Heart right ventricle (tissue), 16 donors: ENCODE results near the gene SERPINE1. TPM values are rescaled to one million over a fixed set of nuclear protein-coding genes. Genes with fewer than 3 reads are reported as not detected.
A peak's percentile ranks its signal among the peaks of the same experiment; 100 is the strongest.

Source experiments
- ATAC-seq, 8 donors: fragments of 200-7000 bp; cut with Tn5 transposase; one replicate each; pipeline ENCODE4 v1.9.1; 2020; ENCODE audit warnings: mild to moderate bottlenecking in 8 of 8, moderate library complexity in 8 of 8, moderate number of reproducible peaks in 1 of 8
- DNase-seq, 2 donors: peaks; one replicate each; pipeline ENCODE4 v3.0.0-alpha.2; 2020
- H3K27ac ChIP-seq, 10 donors: fragments of 200-600 bp; sonication (generic) in 2 of 10; one replicate each; pipeline versions ENCODE4 v1.5.0 to v1.8.0; 2020 to 2022; ENCODE audit warnings: mild to moderate bottlenecking in 3 of 10
- H3K27me3 ChIP-seq, 7 donors: fragments of 200-600 bp; one replicate each; pipeline ENCODE4 v1.8.0; 2021 to 2022; ENCODE audit warnings: mild to moderate bottlenecking in 2 of 7
- H3K36me3 ChIP-seq, 9 donors: fragments of 200-600 bp; sonication (generic) in 1 of 9; one replicate each; pipeline versions ENCODE4 v1.5.0 to v1.8.0; 2020 to 2022; ENCODE audit warnings: mild to moderate bottlenecking in 2 of 9
- H3K4me1 ChIP-seq, 9 donors: fragments of 200-600 bp; sonication (generic) in 1 of 9; one replicate each; pipeline versions ENCODE4 v1.5.0 to v1.8.0; 2020 to 2022; ENCODE audit warnings: mild to moderate bottlenecking in 4 of 9
- H3K4me3 ChIP-seq, 10 donors: fragments of 200-600 bp; sonication (generic) in 2 of 10; one replicate each; pipeline versions ENCODE4 v1.5.0 to v1.8.0; 2020 to 2022; ENCODE audit warnings: mild to moderate bottlenecking in 7 of 10, moderate library complexity in 2 of 10
- H3K9me3 ChIP-seq, 11 donors: fragments of 200-600 bp in 10 of 11; sonication (generic) in 2 of 11; one replicate each; pipeline versions ENCODE4 v1.5.0 to v1.8.0; 2013 to 2022; ENCODE audit warnings: mild to moderate bottlenecking in 2 of 11, control low read depth in 1 of 11, moderate library complexity in 1 of 11
- WGBS, 2 donors: extraction: QIAGEN DNeasy Blood & Tissue Kit; methylation state at CpG; one replicate each; pipeline ENCODE4 v1.1.7; 2013; ENCODE audit warnings: inconsistent platforms in 1 of 2; 5-methylcytosine and 5-hydroxymethylcytosine counted together
- intact Hi-C, 10 donors: fragments of 100-400 bp; cut with DNase I; formaldehyde crosslinking; loops; one replicate each; pipeline versions ENCODE4 v1.11.1 to v1.14.2; 2022
- polyA plus RNA-seq, 2 donors: library from polyadenylated mRNA; stranded (reverse); fragments of 200-250 nt; gene quantifications; one replicate each; pipeline ENCODE4 v1.2.3, GENCODE V29; 2013
- total RNA-seq, 10 donors: library from RNA; stranded (reverse); fragmentation: NEBNext Ultra II Directional in 3 of 10; extraction: Animal tissue kit (Norgen Biotek cat#: 25700) in 3 of 10; gene quantifications; one replicate each; pipeline versions ENCODE4 v1.2.1 to v1.2.4, GENCODE V29; 2021 to 2023
- TF ChIP-seq, protein P1 (sequence below), 9 donors: fragments of 200-600 bp; sonication (generic) in 2 of 9; IDR thresholded peaks; one replicate each; pipeline versions ENCODE4 v1.5.0 to v1.8.0; 2021 to 2022; ENCODE audit warnings: antibody characterized with exemption in 9 of 9, mild to moderate bottlenecking in 5 of 9, moderate library complexity in 1 of 9
- donor health status: Arrhythmogenic right ventricular cardiomyopathy.
- donor health status: ischemic (EF 13 %, LVEDD 7.1; RV severe dilation, severe dysfunction).
- donor health status: healthy with polysubstance abuse.
- donor health status: DM: no; HTN: yes; CAD: no.
- donor health status: DM: no; HTN: no; CAD: no.
- donor health status: ischemic (EF 25% LVEDD 6.9; RV normal size, moderate dysfunction).
- donor health status: ischemic (EF 25% LVEDD 5.7; RV mildly dilated, moderate dysfunction).
- donor health status: healthy.
- donor health status: DM: yes; HTN: yes; CAD: no.
- donor health status: Ischemic cardiomyopathy.
- donor health status: ischemic (EF 35%, LVEDD 5.7; RV mildly dilated, moderate dysfunction).
- donor health status: nonischemic (EF 11% LVEDD 7.7; RV severe dilation, severe dysfunction).
- donor health status: DM: yes; HTN: yes; CAD: no.
- donor health status: PGD.
- donor health status: ischemic (EF 29% LVEDD 5.4; RV normal size, mild dysfunction).
- donor health status: nonischemic (EF 23%, LVEDD 6.1; RV moderate dilation, normal function).

SERPINE1 gene
- total and polyA plus RNA-seq, 12 donors, result 1.2 to 269 (median 4.6) TPM

DNA sequence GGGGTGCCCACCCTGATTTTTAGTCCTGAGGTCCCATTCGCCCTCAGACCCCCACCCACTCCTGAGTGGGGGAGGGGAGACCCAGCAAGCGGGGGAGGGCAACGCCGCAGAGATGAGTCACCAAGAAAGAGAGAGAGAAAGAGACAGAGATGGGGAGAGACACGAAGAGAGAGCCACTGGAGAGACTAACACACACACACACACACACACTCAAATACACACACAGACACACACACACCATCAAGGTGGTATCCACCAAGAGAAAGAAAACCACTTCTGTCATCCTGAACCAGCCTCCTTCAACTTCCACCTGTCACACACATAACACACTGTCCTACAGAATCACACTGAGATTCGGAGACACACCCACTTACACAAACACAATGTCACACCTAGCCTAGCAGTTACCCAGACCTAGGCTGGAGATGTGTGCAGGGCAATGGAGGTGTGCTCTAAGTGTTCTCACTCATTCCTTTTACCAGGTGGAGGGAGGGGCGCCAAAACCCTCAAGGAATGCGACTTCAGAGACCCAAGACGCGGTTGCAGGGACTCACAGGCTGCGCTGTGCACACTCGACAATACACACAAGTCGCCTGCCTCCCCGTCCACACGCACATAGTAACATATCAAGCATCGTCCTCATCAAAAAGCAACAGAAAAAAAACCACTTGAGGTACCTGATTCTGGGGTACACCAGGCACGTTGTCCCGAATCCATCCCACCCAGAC, 42.4 kb downstream of the SERPINE1 start:
- Histone ChIP-seq H3K27ac (no peak overlapping the region), H3K9me3 (no peaks in the 10 kb centered on the region), H3K4me3 (no peak overlapping the region), H3K27me3 (peaks cover 56 to 100% (median 100%) of the 10 kb centered on the region in 7 donors), H3K36me3 (no peaks in the 10 kb centered on the region), H3K4me1 (peaks cover 17 to 59% (median 38%) of the 10 kb centered on the region in 9 donors)
- DNase-seq (no peak), ATAC-seq (no peak)
- intact Hi-C loops, result loop anchor here in 1 of 10 donors (2.0 kb wide), 1 partner anchor 24 kb away; no protein-coding TSS in a partner anchor
- WGBS, 2 donors, result 1 to 4% methylated on average over 16 to 18 of the region's 18 CpGs
- TF ChIP-seq, protein P1, sequence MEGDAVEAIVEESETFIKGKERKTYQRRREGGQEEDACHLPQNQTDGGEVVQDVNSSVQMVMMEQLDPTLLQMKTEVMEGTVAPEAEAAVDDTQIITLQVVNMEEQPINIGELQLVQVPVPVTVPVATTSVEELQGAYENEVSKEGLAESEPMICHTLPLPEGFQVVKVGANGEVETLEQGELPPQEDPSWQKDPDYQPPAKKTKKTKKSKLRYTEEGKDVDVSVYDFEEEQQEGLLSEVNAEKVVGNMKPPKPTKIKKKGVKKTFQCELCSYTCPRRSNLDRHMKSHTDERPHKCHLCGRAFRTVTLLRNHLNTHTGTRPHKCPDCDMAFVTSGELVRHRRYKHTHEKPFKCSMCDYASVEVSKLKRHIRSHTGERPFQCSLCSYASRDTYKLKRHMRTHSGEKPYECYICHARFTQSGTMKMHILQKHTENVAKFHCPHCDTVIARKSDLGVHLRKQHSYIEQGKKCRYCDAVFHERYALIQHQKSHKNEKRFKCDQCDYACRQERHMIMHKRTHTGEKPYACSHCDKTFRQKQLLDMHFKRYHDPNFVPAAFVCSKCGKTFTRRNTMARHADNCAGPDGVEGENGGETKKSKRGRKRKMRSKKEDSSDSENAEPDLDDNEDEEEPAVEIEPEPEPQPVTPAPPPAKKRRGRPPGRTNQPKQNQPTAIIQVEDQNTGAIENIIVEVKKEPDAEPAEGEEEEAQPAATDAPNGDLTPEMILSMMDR (IDR thresholded peaks at IDR 0.05), result no peak

DNA sequence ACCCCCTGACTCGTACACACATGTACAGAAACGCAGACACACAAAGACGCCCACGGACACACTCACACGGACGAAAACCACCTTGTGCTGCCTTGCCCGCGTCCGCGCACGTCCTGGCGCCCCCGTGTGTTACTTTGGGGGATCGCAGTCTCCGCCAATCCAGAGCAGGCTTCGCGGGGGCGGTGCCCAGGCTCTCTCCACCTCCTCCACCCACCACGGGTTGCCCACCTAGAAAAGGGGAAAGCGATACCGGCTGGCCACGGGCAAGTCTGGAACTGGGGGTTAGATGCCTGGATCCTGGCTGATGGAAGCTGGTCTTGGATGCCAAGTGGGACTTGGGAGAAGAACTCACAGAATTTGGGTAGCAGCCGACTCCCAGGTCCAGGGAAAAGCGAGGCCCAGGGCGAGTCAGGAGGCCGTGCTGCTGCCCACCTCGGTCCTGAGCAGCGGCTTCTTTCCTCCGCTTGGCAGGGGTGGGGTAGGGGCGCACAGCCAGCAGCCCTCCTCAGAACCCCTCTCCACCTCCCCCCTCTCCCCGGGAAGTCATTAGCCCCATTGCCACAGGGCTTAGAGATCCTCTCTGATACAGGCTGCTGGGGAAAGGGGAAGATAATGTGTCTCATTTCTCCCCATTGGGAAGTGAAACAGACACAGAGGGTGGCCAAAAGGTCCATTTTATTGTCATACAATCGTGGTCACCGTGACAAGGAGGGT, 43.1 kb downstream of the SERPINE1 start:
- peaks cover 58 to 100% (median 100%) of the 10 kb centered on the region in 7 donors for H3K27me3 ChIP-seq
- H3K4me3 ChIP-seq, result no peak overlapping the region
- ATAC-seq (peak in 7 of 8 donors; percentile 21 to 45 (median 32)), DNase-seq (peak; percentile 63 to 75)
- H3K9me3 ChIP-seq, result no peaks in the 10 kb centered on the region
- intact Hi-C loops, result loop anchor here in 2 of 10 donors (2.0 to 10.0 kb wide), 2 partner anchors 25 to 115 kb away; no protein-coding TSS in a partner anchor
- 1 to 3% methylated on average over 33 of the region's 33 CpGs for WGBS, 2 donors
- H3K36me3 ChIP-seq, result no peaks in the 10 kb centered on the region
- peaks cover 15 to 52% (median 31%) of the 10 kb centered on the region in 9 donors for H3K4me1 ChIP-seq
- no peak overlapping the region for H3K27ac ChIP-seq
- TF ChIP-seq, protein P1 (IDR thresholded peaks at IDR 0.05), result peak; percentile 76 to 91 (median 87)

DNA sequence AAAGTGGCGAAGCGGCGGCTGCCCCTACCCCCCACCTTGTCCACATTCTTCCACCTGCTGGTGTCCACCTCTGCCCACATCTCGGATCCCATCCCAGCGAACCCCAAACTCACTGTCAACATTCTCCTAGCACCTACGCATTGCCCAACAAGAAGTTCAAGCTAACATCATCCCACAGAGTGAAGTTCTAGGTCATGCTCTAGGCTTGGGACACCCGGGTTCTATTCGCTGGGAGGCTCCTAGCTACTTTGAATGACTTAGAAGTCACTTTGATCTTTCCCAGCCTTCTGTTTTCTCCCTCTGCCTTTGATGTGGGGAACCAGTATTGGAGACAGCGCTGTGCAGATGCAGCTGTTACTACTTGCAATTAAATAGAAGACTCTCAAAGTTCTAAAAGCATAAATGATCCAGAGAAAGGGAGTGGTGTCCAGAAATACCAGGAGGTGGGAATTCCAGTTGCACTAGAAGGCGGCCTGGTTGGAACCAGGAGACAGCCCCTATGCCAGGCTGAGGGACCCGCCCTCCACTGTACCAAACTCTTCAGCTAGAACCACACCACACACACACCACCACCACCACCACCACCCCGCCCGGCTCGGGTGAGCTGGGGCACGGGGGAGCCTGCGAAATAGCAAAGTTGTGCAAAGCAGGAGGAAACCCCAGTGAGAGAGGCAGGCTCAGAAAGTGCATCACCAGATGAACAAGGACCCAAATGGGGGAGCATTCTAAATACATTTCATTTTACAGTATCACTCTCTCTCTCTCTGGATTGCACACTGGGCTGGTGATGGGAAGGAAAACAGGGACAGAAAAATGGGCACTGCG, 43.9 kb downstream of the SERPINE1 start:
- no peaks in the 10 kb centered on the region for H3K9me3 ChIP-seq
- intact Hi-C loops, result loop anchor here in 1 of 10 donors (10.0 kb wide), 1 partner anchor 114 kb away; no protein-coding TSS in a partner anchor
- 3% methylated on average over 17 of the region's 17 CpGs for WGBS, 2 donors
- H3K36me3 ChIP-seq, result no peaks in the 10 kb centered on the region
- H3K4me3 ChIP-seq, result no peak overlapping the region
- H3K27me3 ChIP-seq, result peaks cover 55 to 100% (median 100%) of the 10 kb centered on the region in 7 donors
- peaks cover 7 to 43% (median 24%) of the 10 kb centered on the region in 9 donors for H3K4me1 ChIP-seq
- DNase-seq (no peak), ATAC-seq (no peak)
- TF ChIP-seq, protein P1 (IDR thresholded peaks at IDR 0.05), result no peak
- H3K27ac ChIP-seq, result no peak overlapping the region

DNA sequence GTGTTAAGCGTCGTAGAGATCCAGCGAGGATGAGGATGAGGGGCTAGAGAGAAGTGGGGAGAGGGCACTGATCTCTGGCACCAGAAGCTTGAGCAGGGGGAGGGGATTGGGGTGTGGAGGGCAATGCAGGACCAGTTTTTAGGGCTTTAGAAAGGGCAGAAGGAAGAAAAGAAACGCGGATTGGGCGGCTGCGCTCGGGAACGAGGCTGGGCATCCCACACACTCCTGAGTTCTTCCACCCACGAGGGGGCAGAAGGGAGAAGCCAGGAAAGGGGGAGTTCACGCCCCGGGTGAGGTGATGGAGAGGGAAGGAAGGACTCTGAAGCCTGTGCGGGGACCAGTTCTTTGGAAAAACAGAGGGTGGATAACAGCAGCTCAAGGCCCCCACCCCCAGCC, 44.5 kb downstream of the SERPINE1 start:
- Histone ChIP-seq H3K27me3 (peaks cover 49 to 100% (median 100%) of the 10 kb centered on the region in 7 donors), H3K4me3 (no peak overlapping the region), H3K36me3 (no peaks in the 10 kb centered on the region), H3K9me3 (no peaks in the 10 kb centered on the region), H3K4me1 (peaks cover 7 to 38% (median 20%) of the 10 kb centered on the region in 9 donors), H3K27ac (no peak overlapping the region)
- intact Hi-C loops, result loop anchor here in 1 of 10 donors (10.0 kb wide), 1 partner anchor 113 kb away; no protein-coding TSS in a partner anchor
- DNase-seq (no peak), ATAC-seq (no peak)
- 1 to 2% methylated on average over 13 of the region's 13 CpGs for WGBS, 2 donors
- TF ChIP-seq, protein P1 (IDR thresholded peaks at IDR 0.05), result peak in 1 of 9 donors; percentile 6
